Activated naive CD4-positive, alpha-beta T cell treated with Interleukin-2 at 50 U/mL for 16 hours (primary cell): ENCODE results near the gene ZFP36L1.

Experiments used
- DNase-seq: peaks from one replicate; pipeline ENCODE4 v3.0.0-alpha.2; 2020

Gene ZFP36L1

GRCh38 chr14:68815298-68816182 is 22.7 kb upstream of the ZFP36L1 start:
- DNase-seq = no peak

GRCh38 chr14:68814539-68815297 is 21.9 kb upstream of the ZFP36L1 start:
- peak; percentile 58 for DNase-seq

- DNase-seq = no peak
These were observed 21.3 kb upstream of the ZFP36L1 start for GRCh38 chr14:68814238-68814538.

GRCh38 chr14:68813318-68813838 is 20.5 kb upstream of the ZFP36L1 start:
- DNase-seq = no peak

GRCh38 chr14:68811171-68811570 is 18.3 kb upstream of the ZFP36L1 start:
- DNase-seq = no peak

- no peak for DNase-seq
These were observed 17.6 kb upstream of the ZFP36L1 start for GRCh38 chr14:68810173-68811153.

- DNase-seq = no peak
These were observed 16.7 kb upstream of the ZFP36L1 start for GRCh38 chr14:68809524-68809923.

GRCh38 chr14:68808696-68809480 is 16.0 kb upstream of the ZFP36L1 start:
- DNase-seq = no peak

- no peak for DNase-seq
These were observed 15.1 kb upstream of the ZFP36L1 start for GRCh38 chr14:68807987-68808386.

GRCh38 chr14:68807148-68807600 is 14.3 kb upstream of the ZFP36L1 start:
- no peak for DNase-seq

GRCh38 chr14:68806526-68807147 is 13.8 kb upstream of the ZFP36L1 start:
- DNase-seq = no peak

- DNase-seq = no peak
These were observed 12.5 kb upstream of the ZFP36L1 start for GRCh38 chr14:68805414-68805813.

GRCh38 chr14:68801631-68802030 is 8.8 kb upstream of the ZFP36L1 start:
- DNase-seq = no peak

GRCh38 chr14:68800953-68801352 is 8.1 kb upstream of the ZFP36L1 start:
- no peak for DNase-seq

- no peak for DNase-seq
These were observed 7.5 kb upstream of the ZFP36L1 start for GRCh38 chr14:68800390-68800789.

GRCh38 chr14:68798621-68799020 is 5.8 kb upstream of the ZFP36L1 start:
- DNase-seq = no peak

- no peak for DNase-seq
These were observed 4.3 kb upstream of the ZFP36L1 start for GRCh38 chr14:68797121-68797670.

GRCh38 chr14:68796418-68797101 is 3.7 kb upstream of the ZFP36L1 start:
- no peak for DNase-seq

GRCh38 chr14:68795597-68796417 is 2.9 kb upstream of the ZFP36L1 start:
- peak; percentile 80 for DNase-seq
